ENCODE data around the gene MYL6B.

GRCh38 chr12:56202366-56202765, 50.0 kb downstream of the MYL6B start:
- no peak for TF ChIP-seq POLR2A (IDR thresholded peaks at IDR 0.05)
- TF ChIP-seq, protein P1, sequence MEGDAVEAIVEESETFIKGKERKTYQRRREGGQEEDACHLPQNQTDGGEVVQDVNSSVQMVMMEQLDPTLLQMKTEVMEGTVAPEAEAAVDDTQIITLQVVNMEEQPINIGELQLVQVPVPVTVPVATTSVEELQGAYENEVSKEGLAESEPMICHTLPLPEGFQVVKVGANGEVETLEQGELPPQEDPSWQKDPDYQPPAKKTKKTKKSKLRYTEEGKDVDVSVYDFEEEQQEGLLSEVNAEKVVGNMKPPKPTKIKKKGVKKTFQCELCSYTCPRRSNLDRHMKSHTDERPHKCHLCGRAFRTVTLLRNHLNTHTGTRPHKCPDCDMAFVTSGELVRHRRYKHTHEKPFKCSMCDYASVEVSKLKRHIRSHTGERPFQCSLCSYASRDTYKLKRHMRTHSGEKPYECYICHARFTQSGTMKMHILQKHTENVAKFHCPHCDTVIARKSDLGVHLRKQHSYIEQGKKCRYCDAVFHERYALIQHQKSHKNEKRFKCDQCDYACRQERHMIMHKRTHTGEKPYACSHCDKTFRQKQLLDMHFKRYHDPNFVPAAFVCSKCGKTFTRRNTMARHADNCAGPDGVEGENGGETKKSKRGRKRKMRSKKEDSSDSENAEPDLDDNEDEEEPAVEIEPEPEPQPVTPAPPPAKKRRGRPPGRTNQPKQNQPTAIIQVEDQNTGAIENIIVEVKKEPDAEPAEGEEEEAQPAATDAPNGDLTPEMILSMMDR (IDR thresholded peaks at IDR 0.05), result no peak
